Measurements from ENCODE around the gene CRMP1. TPM values are rescaled to one million over a fixed set of nuclear protein-coding genes. Genes with fewer than 3 reads are reported as not detected.
"Not testable (repeated sequence)": the region's sequence is repeated elsewhere in the genome, so short reads cannot be mapped to it uniquely, and the experiment has no call there.

Gene CRMP1
- total RNA-seq, 1 donor, result not detected

DNA sequence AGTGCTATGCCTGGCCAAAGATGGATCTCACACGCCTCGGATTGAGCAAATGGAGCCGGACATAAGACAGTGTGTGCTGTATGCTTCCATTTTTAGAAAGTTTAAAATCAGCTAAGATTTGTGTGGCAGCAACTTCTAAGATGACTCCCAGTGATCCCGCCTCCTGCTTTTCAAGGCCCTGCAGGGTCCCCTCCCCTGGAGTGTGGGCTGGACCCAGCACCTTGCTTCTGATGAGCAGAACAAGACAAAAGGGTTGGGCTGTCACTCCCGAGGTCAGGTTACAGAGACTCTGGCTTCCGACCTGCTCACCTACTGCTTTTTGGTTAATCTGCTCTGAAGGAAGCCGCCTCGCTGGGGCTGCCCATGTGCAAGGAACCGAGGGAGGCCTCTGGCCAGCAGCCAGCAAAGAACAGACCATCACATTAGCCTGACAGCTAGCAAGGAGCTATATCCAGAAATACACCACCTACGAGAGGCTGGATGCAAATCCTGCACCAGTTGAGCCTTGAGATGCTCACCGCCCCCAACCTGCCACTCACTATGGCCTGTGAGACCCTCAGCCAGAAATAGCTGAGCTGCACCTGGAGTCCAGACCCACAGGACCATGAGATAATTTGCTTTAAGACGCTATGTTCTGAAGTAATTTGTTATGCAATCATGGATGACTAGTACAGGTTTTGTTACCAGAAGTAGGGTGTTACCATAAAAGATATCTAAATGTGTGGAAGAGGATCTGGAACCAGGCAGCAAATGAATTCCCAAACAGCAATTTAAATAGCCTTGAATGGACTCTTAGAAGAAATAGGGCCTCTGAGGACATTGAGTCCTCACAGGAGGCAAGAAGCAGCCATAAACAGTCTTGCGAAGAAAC, 47.6 kb downstream of the CRMP1 start:
- DNase-seq (ENCODE audit: low read depth), result no peak
- no peak for TF ChIP-seq CTCF (IDR thresholded peaks at IDR 0.05; ENCODE audit: insufficient read depth, low read length)
- no peak overlapping the region for H3K4me3 ChIP-seq (ENCODE audit: low read depth, low read length)

DNA sequence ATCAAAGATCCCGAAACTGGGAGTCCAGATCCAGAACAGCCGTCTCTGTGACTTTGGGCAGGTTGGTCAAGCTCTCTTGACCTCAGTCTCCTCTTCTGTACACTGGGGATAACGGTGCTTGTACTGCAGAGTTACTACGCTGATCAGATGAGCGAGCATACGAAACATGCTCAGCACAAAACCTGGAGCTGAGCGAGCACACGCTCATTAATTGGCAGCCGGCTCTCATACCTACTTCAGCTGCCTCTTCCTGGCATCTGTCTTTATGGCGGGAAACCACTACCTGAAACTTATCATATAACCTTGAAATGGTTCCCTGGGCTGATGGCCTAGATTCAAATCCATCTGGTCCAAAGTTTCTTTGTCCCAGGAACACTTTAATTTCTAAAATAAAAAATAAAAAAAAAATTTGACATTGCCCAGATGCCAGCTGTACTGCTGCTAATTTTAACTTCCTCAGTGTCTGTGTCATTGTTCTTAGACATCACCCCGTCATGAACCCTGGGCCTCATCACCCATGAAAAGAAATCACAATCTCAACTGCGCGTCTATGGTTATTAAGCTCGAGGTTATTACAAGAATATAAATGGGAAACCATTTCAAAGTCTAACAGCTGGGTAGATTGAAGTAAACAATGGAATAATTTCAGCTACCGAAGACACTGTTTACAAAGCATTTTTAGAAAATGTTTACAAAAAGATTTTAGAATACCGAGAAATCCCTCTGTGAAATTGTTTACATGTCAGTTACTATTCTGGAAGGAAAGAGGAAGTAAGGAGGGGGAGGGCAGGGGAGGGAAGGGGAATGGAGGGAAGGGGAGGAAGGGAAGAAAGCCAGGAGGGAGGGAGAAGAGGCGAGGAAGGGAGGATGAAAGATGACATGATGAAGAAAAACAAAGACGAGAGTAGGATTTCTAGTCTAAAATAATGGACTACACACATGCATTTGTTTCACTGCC, 49.0 kb downstream of the CRMP1 start:
- no peak for TF ChIP-seq CTCF (IDR thresholded peaks at IDR 0.05; ENCODE audit: insufficient read depth, low read length)
- DNase-seq (ENCODE audit: low read depth), result no peak

DNA sequence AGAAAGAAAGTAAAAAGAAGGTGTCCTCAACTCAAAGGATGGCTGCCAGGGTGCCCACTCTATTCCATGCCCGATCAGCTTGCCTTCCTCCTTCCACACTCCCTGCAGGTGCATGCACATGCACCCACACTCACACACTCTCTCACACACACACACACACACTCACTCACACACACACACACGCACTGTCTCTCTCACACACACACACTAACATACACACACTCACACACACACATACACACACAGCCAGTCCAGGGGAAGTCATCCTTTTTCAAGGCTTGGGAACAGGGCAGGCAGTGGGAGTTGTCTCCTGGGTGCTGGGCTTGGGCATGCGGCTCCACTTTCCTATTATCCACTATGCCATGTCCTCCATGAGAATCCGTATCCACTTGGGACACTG, 50.4 kb downstream of the CRMP1 start:
- DNase-seq (ENCODE audit: low read depth), result no peak
- no peak for TF ChIP-seq CTCF (IDR thresholded peaks at IDR 0.05; ENCODE audit: insufficient read depth, low read length)
- no peak overlapping the region for H3K4me3 ChIP-seq (ENCODE audit: low read depth, low read length)

More for the DNA sequence above, 49.0 kb downstream of the CRMP1 start:
- H3K4me3 ChIP-seq (ENCODE audit: low read depth, low read length), result no peak overlapping the region

GRCh38 chr4:5839751-5840674, 52.9 kb downstream of the CRMP1 start:
- TF ChIP-seq CTCF (IDR thresholded peaks at IDR 0.05; ENCODE audit: insufficient read depth, low read length), result no peak
- peak; percentile 84 for DNase-seq (ENCODE audit: low read depth)
- peak overlapping the region; percentile 50 for H3K4me3 ChIP-seq (ENCODE audit: low read depth, low read length)

GRCh38 chr4:5839332-5839731, 53.6 kb downstream of the CRMP1 start:
- DNase-seq (ENCODE audit: low read depth), result no peak
- TF ChIP-seq CTCF (IDR thresholded peaks at IDR 0.05; ENCODE audit: insufficient read depth, low read length), result no peak
- no peak overlapping the region for H3K4me3 ChIP-seq (ENCODE audit: low read depth, low read length)

- not testable (repeated sequence) for H3K4me3 ChIP-seq (ENCODE audit: low read depth, low read length); DNase-seq (ENCODE audit: low read depth)
These were observed 55.4 kb downstream of the CRMP1 start for GRCh38 chr4:5837483-5837882.
